Glutamatergic neuron (in vitro differentiated cells): Measurements from ENCODE around the gene PITPNM2. TPM values are rescaled to one million over a fixed set of nuclear protein-coding genes. Genes with fewer than 3 reads are reported as not detected.

Source experiments
- DNase-seq: peaks from one replicate; pipeline ENCODE4 v3.0.0; 2022
- H3K27ac Mint-ChIP-seq: one replicate; pipeline ENCODE4 v1.8.0; 2020; ENCODE audit warnings: mild to moderate bottlenecking, mixed read lengths, inconsistent platforms; ENCODE audit not compliant: unreplicated experiment
- H3K27me3 Mint-ChIP-seq: one replicate; pipeline ENCODE4 v1.8.0; 2020; ENCODE audit warnings: mild to moderate bottlenecking, moderate library complexity, mixed read lengths, inconsistent platforms; ENCODE audit not compliant: unreplicated experiment
- H3K36me3 Mint-ChIP-seq: one replicate; pipeline ENCODE4 v1.8.0; 2020; ENCODE audit warnings: mild to moderate bottlenecking, mixed read lengths, inconsistent platforms; ENCODE audit not compliant: unreplicated experiment
- H3K4me1 Mint-ChIP-seq: one replicate; pipeline ENCODE4 v1.8.0; 2020; ENCODE audit warnings: mild to moderate bottlenecking, low read depth, mixed read lengths, inconsistent platforms; ENCODE audit not compliant: unreplicated experiment
- H3K4me3 Mint-ChIP-seq: one replicate; pipeline ENCODE4 v1.8.0; 2020; ENCODE audit warnings: mild to moderate bottlenecking, mixed read lengths, inconsistent platforms; ENCODE audit not compliant: unreplicated experiment
- H3K9me3 Mint-ChIP-seq: one replicate; pipeline ENCODE4 v1.8.0; 2020; ENCODE audit warnings: mild to moderate bottlenecking, moderate library complexity, mixed read lengths, inconsistent platforms; ENCODE audit not compliant: unreplicated experiment
- total RNA-seq: library from RNA; stranded (reverse); fragmentation: NEBNext Ultra II Directional; extraction: Animal tissue kit (Norgen Biotek cat#: 25700); gene quantifications from one replicate; pipeline ENCODE4 v1.2.1, GENCODE V29; 2021; ENCODE audit not compliant: unreplicated experiment
- TF ChIP-seq, protein P1 (sequence below): fragments of 200-600 bp; sonication (generic); IDR thresholded peaks from one replicate; pipeline ENCODE4 v1.5.0; 2021; ENCODE audit not compliant: partially characterized antibody, unreplicated experiment

Gene PITPNM2
- total RNA-seq, 1 donor from 2014 or later: 19.6 TPM

DNA sequence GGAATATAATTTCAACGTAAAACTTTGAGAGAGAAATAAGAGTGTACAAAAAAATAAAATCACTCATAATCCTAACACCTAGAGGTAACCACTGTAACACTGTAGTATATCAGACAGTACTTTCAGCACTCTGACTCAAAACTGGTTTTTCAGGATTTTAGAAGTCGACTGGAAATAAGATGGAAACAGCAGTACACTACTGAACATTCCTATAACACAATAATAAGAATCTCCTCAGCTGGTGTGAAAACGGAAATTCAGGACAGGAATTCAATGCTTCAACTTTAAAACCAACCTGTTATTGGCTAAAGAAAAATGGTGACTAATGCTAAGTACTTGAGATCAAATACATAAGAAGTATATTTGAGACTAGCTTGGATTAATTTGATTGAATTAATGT is 12.3 kb upstream of the PITPNM2 start:
- H3K4me1 Mint-ChIP-seq: no peaks in the 10 kb centered on the region
- H3K36me3 Mint-ChIP-seq: no peaks in the 10 kb centered on the region
- TF ChIP-seq, protein P1, sequence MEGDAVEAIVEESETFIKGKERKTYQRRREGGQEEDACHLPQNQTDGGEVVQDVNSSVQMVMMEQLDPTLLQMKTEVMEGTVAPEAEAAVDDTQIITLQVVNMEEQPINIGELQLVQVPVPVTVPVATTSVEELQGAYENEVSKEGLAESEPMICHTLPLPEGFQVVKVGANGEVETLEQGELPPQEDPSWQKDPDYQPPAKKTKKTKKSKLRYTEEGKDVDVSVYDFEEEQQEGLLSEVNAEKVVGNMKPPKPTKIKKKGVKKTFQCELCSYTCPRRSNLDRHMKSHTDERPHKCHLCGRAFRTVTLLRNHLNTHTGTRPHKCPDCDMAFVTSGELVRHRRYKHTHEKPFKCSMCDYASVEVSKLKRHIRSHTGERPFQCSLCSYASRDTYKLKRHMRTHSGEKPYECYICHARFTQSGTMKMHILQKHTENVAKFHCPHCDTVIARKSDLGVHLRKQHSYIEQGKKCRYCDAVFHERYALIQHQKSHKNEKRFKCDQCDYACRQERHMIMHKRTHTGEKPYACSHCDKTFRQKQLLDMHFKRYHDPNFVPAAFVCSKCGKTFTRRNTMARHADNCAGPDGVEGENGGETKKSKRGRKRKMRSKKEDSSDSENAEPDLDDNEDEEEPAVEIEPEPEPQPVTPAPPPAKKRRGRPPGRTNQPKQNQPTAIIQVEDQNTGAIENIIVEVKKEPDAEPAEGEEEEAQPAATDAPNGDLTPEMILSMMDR: no peak
- no peak overlapping the region for H3K27ac Mint-ChIP-seq
- DNase-seq: no peak
- H3K27me3 Mint-ChIP-seq: peaks cover 2% of the 10 kb centered on the region
- no peak overlapping the region for H3K4me3 Mint-ChIP-seq
- no peaks in the 10 kb centered on the region for H3K9me3 Mint-ChIP-seq

DNA sequence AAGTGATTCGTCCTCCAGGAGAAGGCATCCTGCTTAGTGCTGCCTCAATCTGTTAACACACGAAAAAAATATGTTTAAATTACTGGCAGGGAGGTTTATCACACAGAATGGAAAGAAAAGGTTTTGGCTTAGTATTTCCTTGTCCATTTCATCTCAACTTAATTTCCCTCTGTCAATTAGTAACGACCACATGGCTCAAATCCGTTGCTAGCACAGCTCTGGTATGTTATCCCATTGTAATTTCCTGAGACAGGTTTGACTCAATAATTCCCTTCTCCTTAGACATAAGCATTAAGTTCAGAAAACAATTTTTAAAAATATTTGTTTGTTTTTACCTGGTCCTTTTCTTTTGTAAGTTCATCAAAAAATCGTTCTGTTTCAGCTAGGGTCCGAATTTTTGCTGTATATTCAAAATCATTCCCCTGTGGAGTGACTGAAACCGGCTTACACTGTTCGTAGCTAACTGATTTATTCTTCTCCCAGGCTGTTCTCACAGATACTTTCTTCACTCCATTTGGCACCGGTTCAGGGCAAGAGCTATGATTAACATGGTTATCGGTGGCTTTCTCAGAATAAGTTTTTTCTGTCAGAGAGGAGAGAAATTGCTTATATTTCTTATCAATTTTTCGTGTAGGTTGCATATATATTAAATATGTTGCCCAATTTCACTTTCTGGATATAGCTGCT is 10.1 kb upstream of the PITPNM2 start:
- Mint-ChIP-seq H3K27me3 (no peaks in the 10 kb centered on the region), H3K27ac (no peak overlapping the region), H3K36me3 (no peaks in the 10 kb centered on the region), H3K4me1 (no peaks in the 10 kb centered on the region), H3K9me3 (no peaks in the 10 kb centered on the region), H3K4me3 (no peak overlapping the region)
- DNase-seq: no peak
- TF ChIP-seq, protein P1: no peak

DNA sequence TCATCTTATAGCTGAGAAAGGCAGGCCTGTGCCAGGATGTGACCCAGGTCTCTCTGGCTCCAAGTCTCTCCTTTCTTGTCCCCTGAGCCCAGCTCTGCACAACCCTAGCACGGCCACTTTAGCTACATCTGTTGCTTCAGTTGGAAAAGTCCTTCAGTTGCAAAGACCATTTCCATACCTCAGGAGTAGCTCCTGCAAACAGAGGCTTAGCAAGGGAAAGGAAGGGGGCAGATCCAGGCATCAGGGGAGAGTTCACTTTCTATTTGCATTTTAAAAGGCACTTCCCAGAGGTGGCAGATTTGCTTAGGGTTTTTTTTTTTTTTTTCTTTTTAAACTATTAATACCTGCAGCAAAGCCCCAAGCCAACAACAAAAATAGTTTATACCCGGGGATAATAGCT is 3.0 kb upstream of the PITPNM2 start:
- H3K27ac Mint-ChIP-seq: no peak overlapping the region
- DNase-seq: no peak
- H3K27me3 Mint-ChIP-seq: peaks cover 14% of the 10 kb centered on the region
- no peak overlapping the region for H3K4me3 Mint-ChIP-seq
- H3K9me3 Mint-ChIP-seq: peaks cover 5% of the 10 kb centered on the region
- no peaks in the 10 kb centered on the region for H3K36me3 Mint-ChIP-seq
- H3K4me1 Mint-ChIP-seq: peaks cover 8% of the 10 kb centered on the region
- TF ChIP-seq, protein P1: no peak

DNA sequence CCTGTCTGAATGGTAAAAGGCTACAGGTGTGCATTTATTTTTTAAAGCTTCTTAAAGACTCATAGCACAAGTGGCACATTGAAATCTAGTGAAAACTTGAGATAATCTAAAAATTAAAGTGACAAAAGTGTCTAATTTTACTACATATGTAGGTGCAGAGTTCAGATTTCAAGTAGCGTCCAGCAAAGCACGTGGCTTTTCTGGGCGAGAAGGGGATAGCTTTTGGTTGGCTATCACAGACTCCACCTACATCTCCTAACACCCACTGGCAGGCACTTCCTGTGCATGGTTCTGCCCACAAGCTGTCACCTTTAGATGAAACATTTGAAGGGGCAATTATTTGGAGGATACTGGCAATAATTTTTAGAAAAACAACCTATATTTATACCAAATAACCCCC is 1.9 kb upstream of the PITPNM2 start:
- Mint-ChIP-seq H3K27ac (no peak overlapping the region), H3K9me3 (peaks cover 9% of the 10 kb centered on the region), H3K27me3 (peaks cover 21% of the 10 kb centered on the region), H3K36me3 (peaks cover 5% of the 10 kb centered on the region), H3K4me3 (no peak overlapping the region), H3K4me1 (peaks cover 8% of the 10 kb centered on the region)
- TF ChIP-seq, protein P1: no peak
- DNase-seq: no peak

DNA sequence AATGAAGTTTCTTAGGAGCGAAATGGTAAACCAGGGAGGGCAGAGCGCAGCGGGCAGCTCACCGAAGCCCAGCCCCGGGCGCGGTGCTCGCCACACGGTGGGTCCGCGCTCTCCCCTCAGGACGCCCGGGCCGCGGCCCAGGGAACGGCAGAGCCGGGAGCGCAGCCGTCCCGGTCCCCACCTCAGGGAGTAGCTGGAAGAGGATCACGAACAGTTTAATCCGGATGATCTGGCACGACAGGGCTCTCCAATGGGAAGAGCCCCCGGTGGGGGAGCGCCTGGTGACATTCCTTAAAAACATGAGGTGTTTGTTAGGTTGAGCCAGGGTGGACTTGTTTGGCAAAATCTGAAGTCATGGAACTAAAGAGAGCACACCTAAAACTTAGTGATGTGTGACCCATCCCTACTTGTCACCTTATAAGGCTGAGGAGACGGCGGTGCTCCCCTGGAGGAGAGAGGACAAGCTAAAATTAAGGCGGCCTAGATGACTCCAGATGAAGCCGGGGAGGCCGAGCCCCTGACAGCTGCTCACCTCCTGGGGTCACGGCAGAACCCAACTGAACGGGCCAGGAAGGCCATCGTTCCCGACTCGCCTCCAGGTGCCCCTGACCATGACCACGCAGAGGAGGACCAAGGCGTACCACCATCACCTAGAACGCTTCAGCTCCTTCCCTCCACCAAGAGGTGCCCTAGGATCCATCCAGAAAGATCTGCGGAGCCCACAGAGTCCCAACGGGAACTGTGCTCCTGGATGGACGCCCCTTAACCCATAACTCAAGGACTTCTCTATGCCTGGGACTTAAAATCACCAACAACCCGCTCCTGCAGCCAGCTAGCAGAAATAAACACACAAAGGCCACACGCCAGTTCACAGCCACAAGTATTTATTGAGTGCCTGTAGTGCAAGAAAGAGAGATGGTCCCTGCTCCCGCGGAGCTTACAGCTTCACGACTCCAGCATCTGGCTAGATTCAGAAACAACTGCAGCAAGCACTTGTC is 866 bp upstream of the PITPNM2 start:
- peaks cover 21% of the 10 kb centered on the region for H3K27me3 Mint-ChIP-seq
- peaks cover 8% of the 10 kb centered on the region for H3K4me1 Mint-ChIP-seq
- H3K4me3 Mint-ChIP-seq: peak overlapping the region; percentile 85
- peaks cover 9% of the 10 kb centered on the region for H3K36me3 Mint-ChIP-seq
- TF ChIP-seq, protein P1: no peak
- peak; percentile 31 for DNase-seq
- H3K9me3 Mint-ChIP-seq: peaks cover 9% of the 10 kb centered on the region
- H3K27ac Mint-ChIP-seq: no peak overlapping the region
